Esophagus squamous epithelium (tissue), 5 donors: ENCODE results near the gene LSMEM2. TPM values are rescaled to one million over a fixed set of nuclear protein-coding genes. Genes with fewer than 3 reads are reported as not detected.

ENCODE experiments used
- DNase-seq: peaks from one replicate; lab custom pipeline; 2025; lab: John Stamatoyannopoulos, UW
- H3K27ac ChIP-seq, 4 donors: fragments of 200-600 bp; sonication (generic); one replicate each; pipeline ENCODE4 v1.5.1; 2016 to 2019; ENCODE audit warnings: mild to moderate bottlenecking in 1 of 4
- H3K27me3 ChIP-seq, 4 donors: fragments of 200-600 bp; sonication (generic); 1 replicate in 3 of 4; 2 replicates in 1 of 4; pipeline versions ENCODE4 v1.5.1 to v1.6.0; 2017 to 2021; ENCODE audit warnings: antibody characterized with exemption in 1 of 4
- H3K36me3 ChIP-seq, 3 donors: fragments of 200-600 bp; sonication (generic); one replicate each; pipeline ENCODE4 v1.5.1; 2016 to 2019
- H3K4me1 ChIP-seq, 3 donors: fragments of 200-600 bp; sonication (generic); one replicate each; pipeline ENCODE4 v1.5.1; 2017 to 2019
- H3K4me3 ChIP-seq, 4 donors: fragments of 200-600 bp; sonication (generic); 1 replicate in 3 of 4; 2 replicates in 1 of 4; pipeline ENCODE4 v1.5.1; 2016 to 2019; ENCODE audit warnings: mild to moderate bottlenecking in 2 of 4, moderate library complexity in 1 of 4
- H3K9me3 ChIP-seq, 3 donors: fragments of 200-600 bp; sonication (generic); one replicate each; pipeline ENCODE4 v1.5.1; 2016 to 2019
- CTCF ChIP-seq, 6 experiments: fragments of 450-650 bp in 4 of 6; fragments of 200-600 bp in 2 of 6; sonication (generic) in 2 of 6; IDR thresholded peaks; one replicate each; pipeline ENCODE4 v1.5.1; 2016 to 2019; ENCODE audit warnings: antibody characterized with exemption in 6 of 6, mild to moderate bottlenecking in 4 of 6, moderate library complexity in 4 of 6
- POLR2A ChIP-seq, 4 donors: fragments of 450-650 bp; IDR thresholded peaks; one replicate each; pipeline ENCODE4 v1.6.1; 2017; ENCODE audit warnings: antibody characterized with exemption in 4 of 4, mild to moderate bottlenecking in 4 of 4, moderate library complexity in 3 of 4
- WGBS, 2 donors: methylation state at CpG; one replicate each; pipeline ENCODE4 v1.1.5; 2018; 5-methylcytosine and 5-hydroxymethylcytosine counted together
- intact Hi-C: fragments of 100-400 bp; cut with DNase I; formaldehyde crosslinking; loops from one replicate; pipeline ENCODE4 v1.15.0; 2022
- total RNA-seq, 4 donors: library from RNA; depleted of rRNA; stranded (reverse); fragments of >200 nt; gene quantifications; one replicate each; pipeline ENCODE4 v1.1.0, GENCODE V29; 2016
- donor health status: DM: yes; HTN: yes; CAD: no.

LSMEM2 gene
- total RNA-seq, 4 donors from 2014 or later: not detected

GRCh38 chr3:50286322-50287227 lies 7.7 kb downstream of the LSMEM2 start:
- H3K4me1 ChIP-seq: peaks cover 8 to 17% (median 14%) of the 10 kb centered on the region in 3 donors
- WGBS, 2 donors: 81 to 82% methylated on average over 9 to 10 of the region's 28 CpGs
- intact Hi-C loops: no loop called here
- no peaks in the 10 kb centered on the region for H3K9me3 ChIP-seq
- TF ChIP-seq CTCF (IDR thresholded peaks at IDR 0.05) (no peak), POLR2A (IDR thresholded peaks at IDR 0.05) (no peak)
- H3K27me3 ChIP-seq: no peaks in the 10 kb centered on the region
- no peak overlapping the region for H3K27ac ChIP-seq
- peaks cover 31 to 50% (median 32%) of the 10 kb centered on the region in 3 donors for H3K36me3 ChIP-seq
- no peak overlapping the region for H3K4me3 ChIP-seq
- no peak for DNase-seq

- Histone ChIP-seq H3K27ac (no peak overlapping the region), H3K36me3 (peaks cover 31 to 50% (median 32%) of the 10 kb centered on the region in 3 donors), H3K9me3 (no peaks in the 10 kb centered on the region), H3K4me1 (peaks cover 12 to 22% (median 17%) of the 10 kb centered on the region in 3 donors), H3K4me3 (no peak overlapping the region), H3K27me3 (no peaks in the 10 kb centered on the region)
- TF ChIP-seq POLR2A (IDR thresholded peaks at IDR 0.05) (no peak), CTCF (IDR thresholded peaks at IDR 0.05) (no peak)
- WGBS, 2 donors: 88 to 100% methylated on average over 1 of the region's 1 CpG
- no peak for DNase-seq
- intact Hi-C loops: no loop called here
These were observed 8.4 kb downstream of the LSMEM2 start for GRCh38 chr3:50287262-50287661.

DNA sequence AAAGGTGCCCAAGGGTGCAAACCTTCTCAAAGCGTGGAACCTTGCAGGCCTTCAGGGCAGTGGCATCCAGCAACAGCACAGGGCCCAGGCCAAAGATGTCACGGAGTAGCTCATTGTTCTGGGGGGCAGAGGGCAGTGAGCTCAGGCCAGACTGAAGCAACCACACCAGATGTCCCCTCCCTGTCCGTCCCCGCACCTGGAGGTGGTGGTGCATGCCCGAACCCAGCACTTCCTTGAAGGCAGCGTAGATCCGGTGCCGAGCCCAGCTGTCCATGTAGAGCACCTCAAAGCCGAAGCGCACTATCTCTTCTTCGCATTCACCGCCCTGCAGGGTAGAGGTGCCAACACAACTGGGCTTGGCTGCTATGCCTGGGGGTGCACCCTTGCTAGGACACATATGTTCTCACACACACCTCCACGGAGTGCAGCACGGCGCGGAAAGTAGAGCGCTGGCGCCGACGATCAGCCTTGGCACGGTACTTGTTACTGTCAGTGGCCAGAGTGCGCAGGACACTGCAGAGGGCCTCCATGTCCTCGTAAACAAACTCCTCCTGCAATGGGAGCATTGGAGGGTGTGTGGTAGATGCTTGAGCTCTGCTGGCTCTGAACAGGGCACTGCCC lies 9.6 kb downstream of the LSMEM2 start:
- TF ChIP-seq POLR2A (IDR thresholded peaks at IDR 0.05) (no peak), CTCF (IDR thresholded peaks at IDR 0.05) (no peak)
- DNase-seq: no peak
- no peak overlapping the region for H3K4me3 ChIP-seq
- intact Hi-C loops: no loop called here
- no peaks in the 10 kb centered on the region for H3K27me3 ChIP-seq
- H3K4me1 ChIP-seq: peaks cover 17 to 33% (median 23%) of the 10 kb centered on the region in 3 donors
- peaks cover 31 to 50% (median 32%) of the 10 kb centered on the region in 3 donors for H3K36me3 ChIP-seq
- no peaks in the 10 kb centered on the region for H3K9me3 ChIP-seq
- H3K27ac ChIP-seq: no peak overlapping the region
- 95% methylated on average over 16 of the region's 23 CpGs; no CpG with 5 or more reads in 1 of the 2 donors for WGBS, 2 donors

DNA sequence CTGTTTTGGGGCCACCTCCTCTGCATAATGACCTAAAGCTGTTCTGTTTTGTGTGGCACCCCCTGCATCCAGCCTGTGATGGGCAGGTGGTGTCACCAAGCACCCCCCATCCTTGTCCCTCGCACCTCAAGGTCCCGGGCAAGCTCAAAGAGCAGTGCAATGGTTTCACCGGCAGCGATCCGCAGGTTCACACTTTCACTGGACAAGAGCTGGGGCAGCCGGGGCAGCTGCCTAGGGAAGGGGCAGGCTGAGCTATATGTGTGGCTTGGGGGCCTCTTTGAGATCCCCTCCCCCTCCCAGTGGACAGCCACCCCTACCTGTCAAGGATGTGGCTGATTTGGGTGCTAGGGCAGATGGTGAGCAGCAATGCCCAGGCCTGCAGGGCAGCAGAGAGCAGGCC lies 10.2 kb downstream of the LSMEM2 start:
- Histone ChIP-seq H3K9me3 (no peaks in the 10 kb centered on the region), H3K4me1 (peaks cover 17 to 33% (median 23%) of the 10 kb centered on the region in 3 donors), H3K4me3 (no peak overlapping the region), H3K27ac (no peak overlapping the region), H3K36me3 (peaks cover 31 to 50% (median 32%) of the 10 kb centered on the region in 3 donors), H3K27me3 (no peaks in the 10 kb centered on the region)
- no peak for DNase-seq
- TF ChIP-seq POLR2A (IDR thresholded peaks at IDR 0.05): no peak
- no peak for TF ChIP-seq CTCF (IDR thresholded peaks at IDR 0.05)
- intact Hi-C loops: no loop called here
- 100% methylated on average over 4 of the region's 6 CpGs; no CpG with 5 or more reads in 1 of the 2 donors for WGBS, 2 donors
